BJ (cell line): ENCODE results near the gene PFKP. TPM values are rescaled to one million over a fixed set of nuclear protein-coding genes. Genes with fewer than 3 reads are reported as not detected.

ENCODE experiments used
- CTCF ChIA-PET: fragments of 350-600 bp; formaldehyde crosslinking; extraction: SDS; loops from one replicate; lab custom pipeline; 2021; ENCODE audit warnings: antibody characterized with exemption, inconsistent platforms; lab: Yijun Ruan, JAX
- POLR2A ChIA-PET: fragments of 300-600 bp; sonication (Branson Sonifier 250); formaldehyde crosslinking; extraction: SDS; loops from one replicate; lab custom pipeline; 2021; ENCODE audit warnings: antibody characterized with exemption; lab: Charles Lee
- DNase-seq: peaks from one replicate; pipeline ENCODE4 v3.0.0-alpha.2; 2011; ENCODE audit warnings: low read depth
- H3K27me3 ChIP-seq: 2 replicates; pipeline ENCODE4 v1.6.0; 2011; ENCODE audit warnings: low read length; ENCODE audit not compliant: control insufficient read depth, insufficient read depth
- H3K36me3 ChIP-seq: 2 replicates; pipeline ENCODE4 v1.5.1; 2011; ENCODE audit warnings: low read length; ENCODE audit not compliant: control insufficient read depth, insufficient read depth
- H3K4me3 ChIP-seq: 2 replicates; pipeline ENCODE4 v1.5.1; 2011; ENCODE audit warnings: low read depth, mild to moderate bottlenecking, control low read depth, low read length
- CTCF ChIP-seq: IDR thresholded peaks from 2 replicates; pipeline ENCODE4 v1.5.1; 2011; ENCODE audit warnings: low read depth, mild to moderate bottlenecking, control low read depth, inconsistent platforms, low read length, moderate library complexity; ENCODE audit not compliant: insufficient read depth
- polyA plus RNA-seq: library from polyadenylated mRNA; depleted of rRNA; stranded (reverse); fragments of >200 nt; gene quantifications from 2 replicates; pipeline ENCODE4 v1.2.3, GENCODE V29; 2011

Gene PFKP
- polyA plus RNA-seq, 1 experiment: 138 TPM

DNA sequence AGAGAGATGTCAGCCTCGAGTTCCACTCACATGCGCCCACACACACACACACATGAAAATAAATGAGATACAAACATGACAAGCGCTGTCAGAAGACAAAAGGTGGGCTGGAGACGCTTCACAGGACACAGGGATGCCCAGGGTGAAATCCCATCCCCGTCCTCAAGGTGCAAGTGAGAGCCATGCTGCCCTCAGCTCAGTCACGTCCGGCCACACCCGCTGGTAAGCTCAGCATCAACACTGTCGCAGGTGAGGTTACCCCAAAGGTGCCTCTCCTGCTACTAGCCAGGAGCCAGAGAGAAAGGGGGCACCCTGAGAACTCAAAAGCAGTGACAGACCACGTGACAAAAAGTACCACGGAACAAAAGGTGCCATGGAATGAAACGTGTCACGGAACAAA is 83.0 kb downstream of the PFKP start:
- POLR2A ChIA-PET: no interaction called here
- TF ChIP-seq CTCF: no peak
- Histone ChIP-seq H3K4me3 (no peak overlapping the region), H3K36me3 (peaks cover 39% of the 10 kb centered on the region), H3K27me3 (no peaks in the 10 kb centered on the region)
- CTCF ChIA-PET: interaction anchor here (1.0 kb wide), 2 partner anchors 11 to 15 kb away, joined by 3 read pairs; no protein-coding TSS in a partner anchor
- DNase-seq: no peak

DNA sequence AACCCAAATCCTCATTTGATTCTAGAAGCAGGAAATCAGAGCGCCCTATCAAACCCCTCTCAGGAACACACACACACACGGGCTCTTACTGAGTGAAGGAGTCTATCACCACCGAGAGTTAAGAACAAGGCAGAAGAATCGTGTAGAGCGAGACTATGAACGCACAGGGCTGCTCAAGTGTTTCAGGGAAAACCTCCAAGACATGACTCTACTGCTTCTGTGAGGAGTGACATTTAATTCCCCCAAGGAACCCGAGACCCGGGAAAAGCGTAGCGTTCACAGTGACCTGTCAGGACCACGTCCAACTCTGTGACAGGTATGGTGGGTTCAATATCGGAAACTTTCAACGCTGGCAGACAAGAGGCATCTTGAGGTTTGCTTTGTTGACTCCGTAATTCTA is 83.6 kb downstream of the PFKP start:
- ChIA-PET POLR2A (no interaction called here), CTCF (interaction anchor here (1.0 kb wide), 1 partner anchor 14 kb away, joined by 3 read pairs; no protein-coding TSS in a partner anchor)
- H3K27me3 ChIP-seq: no peaks in the 10 kb centered on the region
- no peak overlapping the region for H3K4me3 ChIP-seq
- no peak for TF ChIP-seq CTCF
- H3K36me3 ChIP-seq: peaks cover 43% of the 10 kb centered on the region
- DNase-seq: no peak

DNA sequence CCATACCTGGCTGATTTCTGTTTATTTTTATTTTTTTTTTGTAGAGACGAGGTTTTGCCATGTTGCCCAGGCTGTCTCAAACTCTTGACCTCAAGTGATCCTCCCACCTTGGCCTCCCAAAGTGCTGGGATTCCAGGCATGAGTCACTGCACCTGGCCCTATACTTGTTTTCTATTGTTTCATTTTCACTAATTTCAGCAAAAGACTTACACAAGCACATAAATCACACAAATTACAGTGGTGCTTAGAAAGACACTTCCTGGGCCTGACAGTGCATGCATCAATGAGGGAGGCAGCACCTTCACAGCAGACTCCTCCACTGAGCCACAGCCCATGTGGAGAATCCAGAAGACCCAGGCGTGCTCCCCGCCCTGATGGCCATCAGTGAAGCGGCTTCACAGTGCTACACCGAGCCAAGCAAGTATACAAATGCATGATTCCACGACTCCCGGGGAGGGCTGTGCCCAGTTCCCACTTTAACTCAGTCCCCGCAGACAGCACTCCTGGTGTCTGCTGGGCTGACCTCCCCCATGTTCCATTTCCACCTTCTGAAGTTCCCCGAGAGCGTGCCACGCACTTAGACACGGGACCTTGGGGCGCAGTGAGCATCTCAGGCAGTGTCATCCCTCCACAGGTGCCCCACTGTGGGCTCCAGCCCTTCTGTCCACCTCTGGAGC is 84.7 kb downstream of the PFKP start:
- no peak for TF ChIP-seq CTCF
- no peak overlapping the region for H3K4me3 ChIP-seq
- peaks cover 40% of the 10 kb centered on the region for H3K36me3 ChIP-seq
- ChIA-PET CTCF (no interaction called here), POLR2A (no interaction called here)
- DNase-seq: no peak
- H3K27me3 ChIP-seq: no peaks in the 10 kb centered on the region

GRCh38 chr10:3152566-3152935 is 85.2 kb downstream of the PFKP start:
- POLR2A ChIA-PET: no interaction called here
- CTCF ChIA-PET: no interaction called here
- Histone ChIP-seq H3K27me3 (no peaks in the 10 kb centered on the region), H3K4me3 (no peak overlapping the region), H3K36me3 (peaks cover 39% of the 10 kb centered on the region)
- TF ChIP-seq CTCF: no peak
- no peak for DNase-seq

- Histone ChIP-seq H3K4me3 (no peak overlapping the region), H3K27me3 (no peaks in the 10 kb centered on the region), H3K36me3 (peaks cover 35% of the 10 kb centered on the region)
- no peak for DNase-seq
- ChIA-PET CTCF (no interaction called here), POLR2A (interaction anchor here (0.6 kb wide), 1 partner anchor 8 kb away, joined by 3 read pairs; no protein-coding TSS in a partner anchor)
- no peak for TF ChIP-seq CTCF
Observed at GRCh38 chr10:3154666-3155065, 87.3 kb downstream of the PFKP start.
